BJ (cell line): Measurements from ENCODE around the gene S100A2. TPM values are rescaled to one million over a fixed set of nuclear protein-coding genes. Genes with fewer than 3 reads are reported as not detected.

Experiments used
- CTCF ChIA-PET: fragments of 350-600 bp; formaldehyde crosslinking; extraction: SDS; loops from one replicate; lab custom pipeline; 2021; ENCODE audit warnings: antibody characterized with exemption, inconsistent platforms; lab: Yijun Ruan, JAX
- POLR2A ChIA-PET: fragments of 300-600 bp; sonication (Branson Sonifier 250); formaldehyde crosslinking; extraction: SDS; loops from one replicate; lab custom pipeline; 2021; ENCODE audit warnings: antibody characterized with exemption; lab: Charles Lee
- DNase-seq: peaks from one replicate; pipeline ENCODE4 v3.0.0-alpha.2; 2011; ENCODE audit warnings: low read depth
- H3K27me3 ChIP-seq: 2 replicates; pipeline ENCODE4 v1.6.0; 2011; ENCODE audit warnings: low read length; ENCODE audit not compliant: control insufficient read depth, insufficient read depth
- H3K36me3 ChIP-seq: 2 replicates; pipeline ENCODE4 v1.5.1; 2011; ENCODE audit warnings: low read length; ENCODE audit not compliant: control insufficient read depth, insufficient read depth
- H3K4me3 ChIP-seq: 2 replicates; pipeline ENCODE4 v1.5.1; 2011; ENCODE audit warnings: low read depth, mild to moderate bottlenecking, control low read depth, low read length
- polyA plus RNA-seq: library from polyadenylated mRNA; depleted of rRNA; stranded (reverse); fragments of >200 nt; gene quantifications from 2 replicates; pipeline ENCODE4 v1.2.3, GENCODE V29; 2011
- TF ChIP-seq, protein P1 (sequence below): IDR thresholded peaks from 2 replicates; pipeline ENCODE4 v1.5.1; 2011; ENCODE audit warnings: low read depth, mild to moderate bottlenecking, control low read depth, inconsistent platforms, low read length, moderate library complexity; ENCODE audit not compliant: insufficient read depth

S100A2 gene
- polyA plus RNA-seq, 1 experiment = 2.7 TPM

GRCh38 chr1:153573351-153573750, 7.7 kb upstream of the S100A2 start:
- POLR2A ChIA-PET = no interaction called here
- Histone ChIP-seq H3K27me3 (no peaks in the 10 kb centered on the region), H3K36me3 (no peaks in the 10 kb centered on the region), H3K4me3 (no peak overlapping the region)
- TF ChIP-seq, protein P1, sequence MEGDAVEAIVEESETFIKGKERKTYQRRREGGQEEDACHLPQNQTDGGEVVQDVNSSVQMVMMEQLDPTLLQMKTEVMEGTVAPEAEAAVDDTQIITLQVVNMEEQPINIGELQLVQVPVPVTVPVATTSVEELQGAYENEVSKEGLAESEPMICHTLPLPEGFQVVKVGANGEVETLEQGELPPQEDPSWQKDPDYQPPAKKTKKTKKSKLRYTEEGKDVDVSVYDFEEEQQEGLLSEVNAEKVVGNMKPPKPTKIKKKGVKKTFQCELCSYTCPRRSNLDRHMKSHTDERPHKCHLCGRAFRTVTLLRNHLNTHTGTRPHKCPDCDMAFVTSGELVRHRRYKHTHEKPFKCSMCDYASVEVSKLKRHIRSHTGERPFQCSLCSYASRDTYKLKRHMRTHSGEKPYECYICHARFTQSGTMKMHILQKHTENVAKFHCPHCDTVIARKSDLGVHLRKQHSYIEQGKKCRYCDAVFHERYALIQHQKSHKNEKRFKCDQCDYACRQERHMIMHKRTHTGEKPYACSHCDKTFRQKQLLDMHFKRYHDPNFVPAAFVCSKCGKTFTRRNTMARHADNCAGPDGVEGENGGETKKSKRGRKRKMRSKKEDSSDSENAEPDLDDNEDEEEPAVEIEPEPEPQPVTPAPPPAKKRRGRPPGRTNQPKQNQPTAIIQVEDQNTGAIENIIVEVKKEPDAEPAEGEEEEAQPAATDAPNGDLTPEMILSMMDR = no peak
- DNase-seq = no peak
- CTCF ChIA-PET = interaction anchor here (0.9 to 6.5 kb wide), 20 partner anchors 8 to 224 kb away, joined by 3 to 223 read pairs (median 8); partner anchors contain the start of genes CHTOP, S100A1, S100A13 and S100A14

GRCh38 chr1:153572569-153573015, 6.9 kb upstream of the S100A2 start:
- H3K27me3 ChIP-seq = no peaks in the 10 kb centered on the region
- no peak for DNase-seq
- TF ChIP-seq, protein P1 = peak; percentile 94
- POLR2A ChIA-PET = no interaction called here
- H3K36me3 ChIP-seq = no peaks in the 10 kb centered on the region
- no peak overlapping the region for H3K4me3 ChIP-seq
- CTCF ChIA-PET = interaction anchor here (0.6 to 6.5 kb wide), 32 partner anchors 9 to 895 kb away, joined by 3 to 223 read pairs (median 6); partner anchors contain the start of genes CHTOP, S100A1, S100A13 and S100A14

DNA sequence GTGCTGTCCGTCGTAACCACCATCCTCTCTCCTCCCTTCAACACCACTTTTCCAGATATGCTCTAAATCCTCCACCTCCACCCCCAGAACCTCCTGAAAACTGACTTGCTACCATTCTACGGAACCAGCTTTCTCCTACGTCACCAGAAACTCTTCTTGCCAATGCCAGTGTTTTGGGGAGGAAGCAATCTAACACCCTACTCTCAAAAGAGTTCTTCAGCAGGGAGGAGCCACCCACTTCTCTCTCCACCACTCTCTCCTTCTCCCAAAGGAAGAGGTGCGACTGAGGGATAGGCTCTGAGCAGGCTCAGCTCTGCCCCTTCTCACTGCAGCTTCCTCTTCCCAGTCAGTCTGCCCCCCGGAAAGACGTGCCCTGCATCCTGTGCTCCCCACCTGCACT, 6.1 kb upstream of the S100A2 start:
- no peak for DNase-seq
- Histone ChIP-seq H3K27me3 (no peaks in the 10 kb centered on the region), H3K36me3 (no peaks in the 10 kb centered on the region), H3K4me3 (no peak overlapping the region)
- TF ChIP-seq, protein P1 = no peak
- CTCF ChIA-PET = interaction anchor here (0.8 to 6.5 kb wide), 26 partner anchors 10 to 451 kb away, joined by 3 to 223 read pairs (median 7); partner anchors contain the start of genes CHTOP, S100A1, S100A13 and S100A14
- POLR2A ChIA-PET = no interaction called here

DNA sequence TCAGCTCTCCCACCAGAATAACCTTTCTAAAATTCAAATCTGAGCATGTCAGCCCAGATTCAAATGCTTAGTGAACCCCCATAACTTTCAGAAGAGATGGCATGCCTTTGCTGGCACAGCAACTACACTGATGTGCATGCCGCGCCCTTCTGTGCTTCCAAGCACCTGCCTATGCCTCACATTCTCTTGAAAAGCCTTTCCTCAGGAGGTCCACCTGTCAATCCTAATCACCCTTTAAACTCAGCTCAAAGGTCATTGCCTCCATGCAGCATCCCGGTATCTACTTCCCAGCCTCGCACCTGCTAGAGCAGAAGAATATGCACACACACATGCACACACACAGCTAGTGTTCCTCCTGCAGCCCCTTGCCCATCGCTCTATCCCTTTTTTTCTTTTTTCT, 5.2 kb upstream of the S100A2 start:
- H3K27me3 ChIP-seq = no peaks in the 10 kb centered on the region
- H3K36me3 ChIP-seq = no peaks in the 10 kb centered on the region
- CTCF ChIA-PET = interaction anchor here (1.0 to 6.5 kb wide), 11 partner anchors 11 to 218 kb away, joined by 3 to 223 read pairs (median 7); partner anchors contain the start of genes S100A13, S100A14, S100A16 and S100A6
- H3K4me3 ChIP-seq = no peak overlapping the region
- POLR2A ChIA-PET = no interaction called here
- DNase-seq = no peak
- TF ChIP-seq, protein P1 = no peak

- H3K36me3 ChIP-seq = no peaks in the 10 kb centered on the region
- CTCF ChIA-PET = interaction anchor here (1.0 to 6.5 kb wide), 15 partner anchors 8 to 217 kb away, joined by 3 to 223 read pairs (median 6); partner anchors contain the start of genes S100A13, S100A14, S100A16 and S100A3
- H3K27me3 ChIP-seq = no peaks in the 10 kb centered on the region
- TF ChIP-seq, protein P1 = no peak
- no peak overlapping the region for H3K4me3 ChIP-seq
- DNase-seq = no peak
- POLR2A ChIA-PET = no interaction called here
Measured at GRCh38 chr1:153569465-153569864, 3.8 kb upstream of the S100A2 start.
